Measurements from ENCODE around the gene AKAP5.

- no peak for TF ChIP-seq FOXP1 (IDR thresholded peaks at IDR 0.05)
- no peak for TF ChIP-seq FOXP1 (CRISPR knock-in tag; IDR thresholded peaks at IDR 0.05)
- TF ChIP-seq TAF15 (IDR thresholded peaks at IDR 0.05; ENCODE audit: low read depth, low read length, poor library complexity, severe bottlenecking), result no peak
- no peak for TF ChIP-seq ARID4A (CRISPR knock-in tag; IDR thresholded peaks at IDR 0.05; ENCODE audit: borderline replicate concordance)
Measured at GRCh38 chr14:64468451-64468850, 3.2 kb downstream of the AKAP5 start.

All from HepG2 (cell line).